Erythroblast (primary cell): ENCODE results near the gene ZSCAN5B.
"Not testable (repeated sequence)": the region's sequence is repeated elsewhere in the genome, so short reads cannot be mapped to it uniquely, and the experiment has no call there.

ENCODE experiments used
- DNase-seq, 2 experiments: peaks; one replicate each; lab custom pipeline; 2025; lab: John Stamatoyannopoulos, UW
- GATA1 ChIP-seq: IDR thresholded peaks from 2 replicates; pipeline ENCODE4 v1.6.1; 2011; ENCODE audit warnings: low read depth, mild to moderate bottlenecking, control low read depth, low read length, moderate library complexity
- POLR2A ChIP-seq: IDR thresholded peaks from 2 replicates; pipeline ENCODE4 v1.6.1; 2011; ENCODE audit warnings: mild to moderate bottlenecking, low read length

The ZSCAN5B gene, protein sequence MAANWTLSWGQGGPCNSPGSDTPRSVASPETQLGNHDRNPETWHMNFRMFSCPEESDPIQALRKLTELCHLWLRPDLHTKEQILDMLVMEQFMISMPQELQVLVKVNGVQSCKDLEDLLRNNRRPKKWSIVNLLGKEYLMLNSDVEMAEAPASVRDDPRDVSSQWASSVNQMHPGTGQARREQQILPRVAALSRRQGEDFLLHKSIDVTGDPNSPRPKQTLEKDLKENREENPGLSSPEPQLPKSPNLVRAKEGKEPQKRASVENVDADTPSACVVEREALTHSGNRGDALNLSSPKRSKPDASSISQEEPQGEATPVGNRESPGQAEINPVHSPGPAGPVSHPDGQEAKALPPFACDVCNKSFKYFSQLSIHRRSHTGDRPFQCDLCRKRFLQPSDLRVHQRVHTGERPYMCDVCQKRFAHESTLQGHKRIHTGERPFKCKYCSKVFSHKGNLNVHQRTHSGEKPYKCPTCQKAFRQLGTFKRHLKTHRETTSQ

GRCh38 chr19:56197646-56198045 is at the start of gene ZSCAN5B:
Gene ZSCAN5B (minus strand): TSS chr19:56197783. CDS start chr19:56193052, 4,731 bp downstream.
- DNase-seq: not testable (repeated sequence)

DNA sequence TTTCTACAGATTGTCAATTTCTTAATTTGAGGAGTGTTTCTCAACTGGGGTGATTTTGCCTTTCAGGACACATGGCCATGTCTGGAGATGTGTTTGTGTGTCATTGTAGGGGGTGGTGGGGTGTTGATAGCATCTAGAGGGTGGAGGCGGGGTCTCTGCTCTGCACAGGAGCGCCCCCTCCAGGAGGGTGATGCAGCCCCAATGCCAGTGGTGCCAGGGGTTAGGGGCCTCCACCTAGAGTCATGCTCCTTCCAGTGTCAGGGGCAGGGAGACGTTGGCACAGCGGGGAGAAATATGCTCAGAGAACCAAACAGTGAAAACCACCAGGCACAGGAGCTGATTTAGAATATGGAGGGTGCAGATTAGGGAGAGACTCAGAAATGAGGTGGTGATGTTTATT is 48.2 kb upstream of the ZSCAN5B start:
- not testable (repeated sequence) for DNase-seq

DNA sequence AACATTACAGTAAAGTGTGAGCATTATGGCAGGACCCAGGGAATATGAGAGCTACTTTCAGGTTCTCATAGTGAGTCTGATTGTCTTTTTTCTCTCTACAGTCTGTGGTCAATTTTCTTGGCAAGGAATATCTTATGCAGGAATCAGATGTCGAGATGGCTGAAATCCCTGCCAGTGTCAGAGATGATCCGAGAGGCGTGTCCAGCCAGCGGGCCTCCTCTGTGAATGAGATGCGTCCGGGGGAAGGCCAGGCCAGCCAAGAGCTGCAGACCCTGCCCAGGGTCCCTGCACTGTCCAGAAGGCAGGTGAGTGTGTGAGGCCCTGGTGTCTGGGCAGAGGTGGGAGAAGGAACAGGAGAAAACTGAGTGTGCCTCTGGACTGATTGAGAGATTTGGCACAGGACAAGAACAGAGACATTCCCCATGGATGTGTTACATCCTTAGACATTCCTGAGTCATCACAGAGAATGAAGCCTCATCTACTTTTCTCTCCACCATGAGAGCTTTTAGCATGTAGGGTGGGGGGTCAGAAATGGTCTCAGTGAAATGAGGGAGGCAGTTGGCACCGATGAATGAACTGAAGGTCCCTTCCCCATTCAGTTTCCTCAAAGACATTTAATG is 47.6 kb upstream of the ZSCAN5B start:
- DNase-seq: no peak
- TF ChIP-seq POLR2A (no peak), GATA1 (no peak)

DNA sequence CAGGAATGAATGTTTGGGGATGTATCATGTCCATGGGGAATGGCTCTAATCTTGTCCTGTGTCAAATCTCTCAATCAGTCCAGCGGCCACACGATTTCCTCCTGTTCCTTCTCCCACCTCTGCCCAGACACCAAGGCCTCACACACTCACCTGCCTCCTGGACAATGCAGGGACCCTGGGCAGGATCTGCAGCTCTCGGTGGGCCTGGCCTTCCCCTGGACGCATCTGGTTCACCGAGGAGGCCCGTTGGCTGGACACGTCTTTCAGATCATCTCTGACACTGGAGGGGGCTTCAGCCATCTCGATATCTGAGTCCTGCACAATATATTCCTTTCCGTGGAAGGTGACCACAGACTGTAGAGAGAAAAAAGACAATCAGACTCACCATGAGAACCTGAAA is 25.9 kb upstream of the ZSCAN5B start:
- no peak for DNase-seq
- no peak for TF ChIP-seq GATA1
- no peak for TF ChIP-seq POLR2A

DNA sequence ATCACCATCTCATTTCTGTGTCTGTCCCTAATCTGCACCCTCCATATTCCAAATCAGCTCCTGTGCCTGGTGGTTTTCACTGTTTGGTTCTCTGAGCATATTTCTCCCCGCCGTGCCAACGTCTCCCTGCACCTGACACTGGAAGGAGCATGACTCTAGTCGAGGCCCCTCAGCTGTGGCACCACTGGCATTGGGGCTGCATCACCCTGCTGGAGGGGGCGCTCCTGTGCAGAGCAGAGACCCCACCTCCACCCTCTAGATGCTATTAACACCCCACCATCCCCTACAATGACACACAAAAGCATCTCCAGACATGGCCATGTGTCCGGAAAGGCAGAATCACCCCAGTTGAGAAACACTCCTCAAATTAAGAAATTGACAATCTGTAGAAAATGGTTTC is 25.3 kb upstream of the ZSCAN5B start:
- no peak for DNase-seq
- TF ChIP-seq GATA1 (no peak), POLR2A (no peak)

GRCh38 chr19:56221851-56222250 is 24.3 kb upstream of the ZSCAN5B start:
- no peak for DNase-seq
- TF ChIP-seq GATA1: no peak
- TF ChIP-seq POLR2A: no peak

GRCh38 chr19:56221442-56221841 is 23.9 kb upstream of the ZSCAN5B start:
- DNase-seq: peak; percentile 30 to 38

- no peak for TF ChIP-seq POLR2A
- no peak for TF ChIP-seq GATA1
- no peak for DNase-seq
Measured at GRCh38 chr19:56218961-56219360, 21.4 kb upstream of the ZSCAN5B start.

DNA sequence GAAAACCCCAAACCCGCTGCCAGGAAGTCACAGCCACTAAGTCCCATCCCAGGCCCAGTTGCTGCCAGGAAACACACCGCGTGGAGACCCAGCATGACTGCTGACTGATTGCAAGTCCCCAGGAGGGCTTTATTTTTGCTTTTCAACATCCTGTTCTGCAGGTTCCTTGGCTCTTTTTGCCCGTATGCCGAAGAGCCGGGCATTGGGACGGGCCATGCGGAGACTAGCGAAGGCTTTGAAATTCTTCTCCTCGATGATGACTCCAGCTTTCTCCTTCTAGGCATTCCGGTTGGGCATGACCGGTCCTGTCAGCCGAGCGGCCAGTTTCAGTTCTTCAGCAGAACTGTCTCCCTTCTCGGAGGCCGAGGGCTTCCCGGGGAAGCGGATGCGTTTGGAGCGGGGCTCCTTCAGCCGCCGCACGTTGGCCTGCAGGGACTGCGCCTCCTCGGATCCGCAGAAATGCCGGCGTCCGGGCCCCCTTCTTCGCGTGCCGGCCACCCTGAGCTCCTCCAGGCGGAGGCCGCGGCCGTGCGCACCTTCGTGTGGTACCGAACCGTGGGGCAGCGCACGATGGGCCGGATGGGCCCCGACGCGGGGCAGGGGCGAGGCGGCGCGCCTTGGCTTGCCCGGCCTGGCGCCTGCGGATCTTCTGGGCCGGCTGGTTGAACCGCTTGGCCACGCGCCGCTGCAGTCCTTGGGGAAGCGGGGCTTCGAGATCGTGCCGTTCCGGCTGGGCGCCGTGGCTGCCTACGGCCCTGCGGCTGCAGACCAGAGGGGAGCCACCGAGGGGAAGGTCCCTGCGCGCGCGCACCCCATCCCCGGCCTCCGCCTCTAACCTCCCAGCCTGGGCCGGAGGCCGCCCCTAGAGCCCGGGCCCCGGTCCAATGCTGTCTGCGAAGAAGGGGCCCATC is 19.7 kb upstream of the ZSCAN5B start:
- no peak for DNase-seq
- no peak for TF ChIP-seq GATA1
- TF ChIP-seq POLR2A: no peak

- DNase-seq: no peak
- no peak for TF ChIP-seq GATA1
- TF ChIP-seq POLR2A: no peak
Measured at GRCh38 chr19:56211718-56212117, 14.1 kb upstream of the ZSCAN5B start.

GRCh38 chr19:56210036-56210435 is 12.5 kb upstream of the ZSCAN5B start:
- not testable (repeated sequence) for DNase-seq

GRCh38 chr19:56209091-56209490 is 11.5 kb upstream of the ZSCAN5B start:
- TF ChIP-seq POLR2A (no peak), GATA1 (no peak)
- DNase-seq: no peak

DNA sequence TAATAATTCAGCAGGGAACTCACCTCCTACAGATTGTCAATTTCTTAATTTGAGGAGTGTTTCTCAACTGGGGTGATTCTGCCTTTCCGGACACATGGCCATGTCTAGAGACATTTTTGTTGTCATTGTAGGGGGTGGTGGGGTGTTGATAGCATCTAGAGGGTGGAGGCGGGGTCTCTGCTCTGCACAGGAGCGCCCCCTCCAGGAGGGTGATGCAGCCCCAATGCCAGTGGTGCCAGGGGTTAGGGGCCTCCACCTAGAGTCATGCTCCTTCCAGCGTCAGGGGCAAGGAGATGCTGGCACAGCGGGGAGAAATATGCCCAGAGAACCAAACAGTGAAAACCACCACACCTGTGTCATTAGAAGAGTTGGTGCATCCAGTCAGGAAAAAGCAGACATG is 10.0 kb upstream of the ZSCAN5B start:
- not testable (repeated sequence) for DNase-seq

GRCh38 chr19:56201973-56202372 is 4.4 kb upstream of the ZSCAN5B start, which contains the start of gene ZSCAN5C:
Gene ZSCAN5C (plus strand): TSS chr19:56202273. CDS start chr19:56205914, 3,641 bp downstream.
- DNase-seq: no peak
- TF ChIP-seq GATA1 (no peak), POLR2A (no peak)
